HG03135 (cell line): Measurements from ENCODE around the gene ZNF442.
"Not testable (repeated sequence)": the region's sequence is repeated elsewhere in the genome, so short reads cannot be mapped to it uniquely, and the experiment has no call there.

ENCODE experiments used
- ATAC-seq: cut with Tn5 transposase; IDR thresholded peaks from one replicate; pipeline ENCODE4 v1.9.1; 2021; ENCODE audit warnings: mild to moderate bottlenecking, moderate library complexity; ENCODE audit not compliant: unreplicated experiment

The ZNF442 gene

DNA sequence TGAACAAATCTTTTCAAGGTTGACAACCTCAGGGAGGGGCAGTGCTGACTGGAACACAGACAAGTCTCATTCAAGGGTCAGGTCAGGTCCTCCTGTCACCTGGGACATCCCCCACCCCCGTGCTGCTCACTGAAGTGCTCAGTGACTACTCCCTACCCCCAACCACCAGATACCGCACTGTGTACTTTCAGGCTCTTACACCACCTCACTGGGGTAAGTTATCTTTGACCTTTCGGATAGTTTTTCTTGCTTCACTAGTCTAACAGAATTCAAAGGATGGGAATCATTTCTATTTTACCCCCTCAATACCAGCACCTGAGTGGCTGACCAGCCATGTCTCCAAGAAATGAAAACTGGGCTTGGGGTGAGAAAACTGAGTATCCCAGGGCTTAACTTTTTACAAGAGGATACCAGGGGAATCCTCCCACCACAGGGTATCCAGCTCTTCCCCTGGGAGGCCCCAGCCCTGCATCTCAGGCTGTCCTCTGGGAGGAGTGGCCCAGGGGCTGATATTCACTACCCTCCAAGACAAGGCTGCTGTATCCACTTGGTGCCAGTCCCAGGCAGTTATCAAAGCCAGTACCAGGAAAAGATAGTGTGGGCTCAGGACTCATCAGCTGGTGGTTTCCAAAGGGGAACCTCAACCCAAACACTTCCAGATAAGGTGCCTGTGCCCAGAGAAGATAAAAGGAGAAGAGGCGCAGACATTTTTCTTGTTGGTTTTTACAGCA is 34.1 kb downstream of the ZNF442 start:
- no peak for ATAC-seq

- ATAC-seq = no peak
Measured at GRCh38 chr19:12330340-12330739, 35.1 kb downstream of the ZNF442 start.

DNA sequence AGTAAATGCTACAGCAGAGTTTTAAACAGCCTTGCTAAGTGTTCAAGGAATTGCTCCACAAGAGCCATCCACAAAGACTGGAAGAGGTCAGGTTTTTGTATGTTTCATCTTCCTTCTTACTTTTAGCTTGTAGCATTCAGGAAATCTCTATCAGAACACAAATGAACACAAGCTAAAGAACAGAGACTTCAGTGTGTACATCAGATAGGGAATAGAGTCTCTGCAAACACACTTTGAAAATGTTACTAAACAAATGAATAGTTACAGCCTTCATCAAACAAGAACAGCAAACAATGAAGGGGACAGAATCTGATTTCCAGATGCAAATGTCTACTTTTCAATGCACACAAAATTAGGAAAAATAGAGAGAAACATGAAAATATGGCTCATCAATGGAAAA is 39.8 kb downstream of the ZNF442 start:
- no peak for ATAC-seq

DNA sequence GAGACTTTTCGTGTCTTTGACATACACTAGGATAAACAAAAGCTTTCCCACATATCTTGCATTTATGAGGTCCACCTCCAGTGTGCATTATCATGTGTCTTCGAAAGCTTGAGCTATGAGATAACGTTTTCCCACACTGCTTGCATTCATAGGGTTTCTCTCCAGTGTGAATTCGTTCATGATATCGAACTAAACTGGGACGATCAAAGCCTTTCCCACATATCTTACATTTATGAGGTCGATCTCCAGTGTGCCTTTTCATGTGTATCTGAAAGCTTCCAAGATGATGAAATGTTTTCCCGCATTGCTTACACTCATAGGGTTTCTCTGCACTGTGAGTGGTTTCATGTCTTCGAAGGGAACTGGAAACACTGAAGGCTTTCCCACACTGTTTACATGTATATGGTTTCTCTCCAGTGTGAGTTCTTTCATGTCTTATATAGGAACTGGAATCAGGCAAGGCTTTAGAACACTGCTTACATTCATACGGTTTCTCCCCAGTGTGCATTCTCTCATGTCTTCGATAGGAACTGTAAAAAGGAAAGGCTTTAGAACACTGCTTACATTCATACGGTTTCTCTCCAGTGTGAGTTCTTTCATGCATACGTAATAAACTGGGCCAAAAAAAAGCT is 46.6 kb downstream of the ZNF442 start:
- no peak for ATAC-seq

GRCh38 chr19:12314553-12314952 is 50.9 kb downstream of the ZNF442 start:
- ATAC-seq = no peak

DNA sequence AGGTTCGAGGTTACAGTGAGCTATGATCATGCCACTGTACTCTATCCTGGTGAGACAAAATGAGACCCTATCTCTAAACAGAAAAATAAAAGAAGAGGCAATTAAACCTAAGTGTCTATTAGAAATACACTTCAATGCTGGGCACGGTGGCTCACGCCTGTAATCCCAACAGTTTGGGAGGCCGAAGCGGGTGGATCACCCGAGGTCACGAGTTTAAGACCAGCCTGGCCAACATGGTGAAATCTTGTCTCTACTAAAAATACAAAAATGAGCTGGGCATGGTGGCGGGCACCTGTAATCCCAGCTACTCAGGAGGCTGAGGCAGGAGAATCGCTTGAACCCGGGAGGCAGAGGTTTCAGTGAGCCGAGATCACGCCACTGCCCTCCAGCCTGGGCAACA is 56.6 kb downstream of the ZNF442 start:
- ATAC-seq = not testable (repeated sequence)
